Esophagus muscularis mucosa (tissue), 4 donors: ENCODE results near the gene RIPOR2. TPM values are rescaled to one million over a fixed set of nuclear protein-coding genes. Genes with fewer than 3 reads are reported as not detected.

Source experiments
- DNase-seq: peaks from one replicate; pipeline ENCODE4 v3.0.0-alpha.2; 2017; ENCODE audit errors: extremely low spot score
- H3K27ac ChIP-seq, 4 donors: fragments of 200-600 bp; sonication (generic); replicated peaks in 1 of 4; 1 replicate in 3 of 4; 2 replicates in 1 of 4; pipeline ENCODE4 v1.5.1; 2016 to 2019; ENCODE audit warnings: mild to moderate bottlenecking in 1 of 4
- H3K27me3 ChIP-seq, 4 donors: fragments of 200-600 bp; sonication (generic); one replicate each; pipeline versions ENCODE4 v1.5.1 to v1.6.0; 2016 to 2019
- H3K36me3 ChIP-seq, 4 donors: fragments of 200-600 bp; sonication (generic); one replicate each; pipeline ENCODE4 v1.5.1; 2016 to 2019
- H3K4me1 ChIP-seq, 4 donors: fragments of 200-600 bp; sonication (generic); one replicate each; pipeline ENCODE4 v1.5.1; 2016 to 2019
- H3K4me3 ChIP-seq, 4 donors: fragments of 200-600 bp; sonication (generic); 1 replicate in 2 of 4; 2 replicates in 2 of 4; pipeline ENCODE4 v1.5.1; 2016 to 2019; ENCODE audit warnings: mild to moderate bottlenecking in 4 of 4, moderate library complexity in 1 of 4
- H3K9me3 ChIP-seq, 4 donors: fragments of 200-600 bp; sonication (generic); 1 replicate in 3 of 4; 2 replicates in 1 of 4; pipeline ENCODE4 v1.5.1; 2016 to 2019
- EP300 ChIP-seq: sonication (generic); formaldehyde crosslinking; IDR thresholded peaks from one replicate; pipeline ENCODE4 v1.6.1; 2017; ENCODE audit warnings: antibody characterized with exemption
- POLR2A ChIP-seq: fragments of 450-650 bp; IDR thresholded peaks from one replicate; pipeline ENCODE4 v1.6.1; 2017; ENCODE audit warnings: antibody characterized with exemption, moderate library complexity, mild to moderate bottlenecking, low read depth
- POLR2AphosphoS5 ChIP-seq, 2 donors: sonication (generic); formaldehyde crosslinking; IDR thresholded peaks; one replicate each; pipeline ENCODE4 v1.6.1; 2017; ENCODE audit warnings: antibody characterized with exemption in 2 of 2
- WGBS: methylation state at CpG from one replicate; pipeline ENCODE4 v1.1.5; 2018; 5-methylcytosine and 5-hydroxymethylcytosine counted together
- intact Hi-C: fragments of 100-400 bp; cut with DNase I; formaldehyde crosslinking; loops from one replicate; pipeline ENCODE4 v1.15.1; 2023
- total RNA-seq, 4 donors: library from RNA; depleted of rRNA; stranded (reverse); fragments of >200 nt; gene quantifications; one replicate each; pipeline versions ENCODE4 v1.1.0 to v1.2.1, GENCODE V29; 2016
- TF ChIP-seq, protein P1 (sequence below), 3 experiments: fragments of 200-600 bp in 2 of 3; fragments of 450-650 bp in 1 of 3; sonication (generic) in 2 of 3; IDR thresholded peaks; one replicate each; pipeline ENCODE4 v1.5.1; 2017 to 2019; ENCODE audit warnings: antibody characterized with exemption in 3 of 3, mild to moderate bottlenecking in 2 of 3, moderate library complexity in 1 of 3

The RIPOR2 gene
- total RNA-seq, 4 donors from 2014 or later = 2.6 to 14.4 (median 5.1) TPM

DNA sequence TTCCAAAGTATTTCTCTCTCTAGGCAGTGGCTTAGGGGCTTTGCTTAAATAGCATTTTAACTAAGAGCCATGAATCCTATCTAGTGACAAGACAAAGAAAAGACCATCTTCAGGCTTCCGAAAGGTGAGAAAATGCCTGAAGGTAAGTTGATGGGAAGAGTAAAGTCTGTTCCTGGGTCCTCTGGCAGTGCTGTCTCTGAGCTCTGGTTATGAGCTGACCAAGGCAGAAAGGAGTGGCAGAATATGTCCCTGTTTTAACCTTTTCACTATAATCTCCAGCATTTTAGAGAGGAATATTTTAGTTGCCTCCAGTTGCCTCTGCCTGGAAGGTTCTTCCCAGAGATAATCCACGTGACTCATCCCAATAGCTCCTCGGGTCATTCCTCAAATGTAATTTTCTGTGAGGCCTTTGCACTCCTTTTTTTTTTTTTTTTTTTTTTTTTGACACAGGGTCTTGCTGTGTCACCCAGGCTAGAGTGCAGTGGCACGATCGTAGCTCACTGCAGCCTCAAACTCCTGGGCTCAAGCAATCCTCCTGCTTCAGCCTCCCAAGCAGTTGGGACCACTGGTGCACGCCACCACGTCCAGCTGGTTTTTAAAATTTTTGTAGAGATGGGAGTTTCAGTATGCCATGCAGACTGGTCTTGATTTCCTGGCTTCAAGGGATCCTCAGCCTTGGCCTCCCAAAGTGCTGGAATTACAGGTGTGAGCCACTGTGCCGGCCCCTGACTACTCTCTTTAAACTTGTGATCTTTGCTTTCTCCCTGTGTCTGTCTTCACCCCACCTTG, 133.3 kb downstream of the RIPOR2 start:
- no peak for DNase-seq
- 92% methylated on average over 8 of the region's 8 CpGs for WGBS
- Histone ChIP-seq H3K36me3 (peaks cover 0 to 6% (median under 1%) of the 10 kb centered on the region in 4 donors), H3K27me3 (no peaks in the 10 kb centered on the region), H3K4me1 (peaks cover 0 to 9% (median 0%) of the 10 kb centered on the region in 4 donors), H3K9me3 (no peaks in the 10 kb centered on the region), H3K4me3 (no peak overlapping the region), H3K27ac (no peak overlapping the region)
- TF ChIP-seq, protein P1, sequence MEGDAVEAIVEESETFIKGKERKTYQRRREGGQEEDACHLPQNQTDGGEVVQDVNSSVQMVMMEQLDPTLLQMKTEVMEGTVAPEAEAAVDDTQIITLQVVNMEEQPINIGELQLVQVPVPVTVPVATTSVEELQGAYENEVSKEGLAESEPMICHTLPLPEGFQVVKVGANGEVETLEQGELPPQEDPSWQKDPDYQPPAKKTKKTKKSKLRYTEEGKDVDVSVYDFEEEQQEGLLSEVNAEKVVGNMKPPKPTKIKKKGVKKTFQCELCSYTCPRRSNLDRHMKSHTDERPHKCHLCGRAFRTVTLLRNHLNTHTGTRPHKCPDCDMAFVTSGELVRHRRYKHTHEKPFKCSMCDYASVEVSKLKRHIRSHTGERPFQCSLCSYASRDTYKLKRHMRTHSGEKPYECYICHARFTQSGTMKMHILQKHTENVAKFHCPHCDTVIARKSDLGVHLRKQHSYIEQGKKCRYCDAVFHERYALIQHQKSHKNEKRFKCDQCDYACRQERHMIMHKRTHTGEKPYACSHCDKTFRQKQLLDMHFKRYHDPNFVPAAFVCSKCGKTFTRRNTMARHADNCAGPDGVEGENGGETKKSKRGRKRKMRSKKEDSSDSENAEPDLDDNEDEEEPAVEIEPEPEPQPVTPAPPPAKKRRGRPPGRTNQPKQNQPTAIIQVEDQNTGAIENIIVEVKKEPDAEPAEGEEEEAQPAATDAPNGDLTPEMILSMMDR (IDR thresholded peaks at IDR 0.05) = no peak
- TF ChIP-seq EP300 (no peak), POLR2AphosphoS5 (IDR thresholded peaks at IDR 0.05) (no peak), POLR2A (no peak)
- intact Hi-C loops = no loop called here

DNA sequence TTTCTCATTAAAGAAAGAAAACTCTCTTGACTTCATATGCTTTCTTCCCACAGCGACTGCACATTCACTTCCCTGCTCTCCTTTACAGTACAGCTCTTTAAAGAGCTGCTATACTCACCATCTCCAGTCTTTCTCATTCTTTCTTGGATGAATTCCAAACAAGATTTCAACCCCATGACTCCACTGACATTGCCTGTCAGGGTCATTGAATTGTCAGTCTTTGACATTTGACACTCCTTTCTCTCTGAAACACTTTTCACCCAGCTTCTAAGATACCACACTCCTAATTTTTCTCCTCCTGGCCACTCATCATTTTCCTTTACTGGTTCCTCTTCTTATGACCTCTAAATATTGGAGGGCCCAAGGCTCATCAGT, 136.2 kb downstream of the RIPOR2 start:
- TF ChIP-seq, protein P1 (IDR thresholded peaks at IDR 0.05) = no peak
- TF ChIP-seq POLR2A (no peak), EP300 (no peak), POLR2AphosphoS5 (IDR thresholded peaks at IDR 0.05) (no peak)
- Histone ChIP-seq H3K9me3 (no peaks in the 10 kb centered on the region), H3K4me1 (peaks cover 0 to 9% (median 0%) of the 10 kb centered on the region in 4 donors), H3K4me3 (no peak overlapping the region), H3K27ac (no peak overlapping the region), H3K36me3 (no peaks in the 10 kb centered on the region), H3K27me3 (no peaks in the 10 kb centered on the region)
- intact Hi-C loops = no loop called here
- DNase-seq = no peak
- 92% methylated on average over 1 of the region's 1 CpG for WGBS

DNA sequence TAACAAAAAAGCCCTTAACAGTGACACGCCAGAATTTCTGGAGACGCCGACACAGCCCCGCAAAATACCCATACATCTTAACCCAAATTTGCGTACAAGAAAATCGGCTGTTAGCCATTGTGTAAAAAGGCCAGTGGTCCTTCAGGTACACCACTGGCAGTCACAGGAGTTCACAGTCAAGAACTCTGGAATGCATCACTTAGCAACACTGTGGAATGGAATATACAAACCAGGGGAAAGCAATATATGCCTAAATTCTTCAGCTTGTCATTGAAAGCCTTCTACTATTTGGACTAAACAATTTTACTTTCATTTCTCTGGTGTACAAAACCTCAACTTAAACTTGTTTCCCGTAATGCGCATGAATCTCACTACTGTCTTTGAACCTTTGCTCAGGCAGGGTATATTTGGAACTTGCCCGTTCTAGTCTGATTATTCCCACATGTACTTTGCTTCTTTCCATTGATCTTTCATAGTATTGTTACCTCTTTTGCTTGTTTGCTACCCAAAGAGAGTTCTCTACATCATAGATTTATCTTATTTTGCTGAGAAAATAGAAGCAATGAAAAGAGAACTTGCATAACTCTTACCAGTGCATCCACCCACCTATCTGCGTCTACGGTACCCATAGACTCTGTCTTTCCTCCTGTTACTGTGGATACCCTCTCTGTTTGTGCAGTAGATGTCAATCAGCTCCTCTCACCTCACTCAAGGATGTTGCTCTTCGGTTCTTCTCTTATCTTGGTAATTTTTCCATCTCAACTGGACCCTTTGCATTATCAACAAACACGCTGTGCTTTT, 136.8 kb downstream of the RIPOR2 start, which contains the start of gene ARMH2:
Gene ARMH2, minus strand, starts transcription at position 178 of the 801 bp plus-strand sequence. Its CDS starts 60 bp downstream, at position 118.
- WGBS = 86% methylated on average over 13 of the region's 13 CpGs
- TF ChIP-seq POLR2AphosphoS5 (IDR thresholded peaks at IDR 0.05) (no peak), EP300 (no peak), POLR2A (no peak)
- TF ChIP-seq, protein P1 (IDR thresholded peaks at IDR 0.05) = no peak
- Histone ChIP-seq H3K27ac (no peak within 1 kb of the TSS), H3K4me3 (no peak within 1 kb of the TSS), H3K4me1 (peaks cover 0 to 9% (median 0%) of the 10 kb centered on the region in 4 donors), H3K36me3 (no peaks in the 10 kb centered on the region), H3K27me3 (no peaks in the 10 kb centered on the region), H3K9me3 (no peaks in the 10 kb centered on the region)
- intact Hi-C loops = no loop called here
- no peak for DNase-seq

DNA sequence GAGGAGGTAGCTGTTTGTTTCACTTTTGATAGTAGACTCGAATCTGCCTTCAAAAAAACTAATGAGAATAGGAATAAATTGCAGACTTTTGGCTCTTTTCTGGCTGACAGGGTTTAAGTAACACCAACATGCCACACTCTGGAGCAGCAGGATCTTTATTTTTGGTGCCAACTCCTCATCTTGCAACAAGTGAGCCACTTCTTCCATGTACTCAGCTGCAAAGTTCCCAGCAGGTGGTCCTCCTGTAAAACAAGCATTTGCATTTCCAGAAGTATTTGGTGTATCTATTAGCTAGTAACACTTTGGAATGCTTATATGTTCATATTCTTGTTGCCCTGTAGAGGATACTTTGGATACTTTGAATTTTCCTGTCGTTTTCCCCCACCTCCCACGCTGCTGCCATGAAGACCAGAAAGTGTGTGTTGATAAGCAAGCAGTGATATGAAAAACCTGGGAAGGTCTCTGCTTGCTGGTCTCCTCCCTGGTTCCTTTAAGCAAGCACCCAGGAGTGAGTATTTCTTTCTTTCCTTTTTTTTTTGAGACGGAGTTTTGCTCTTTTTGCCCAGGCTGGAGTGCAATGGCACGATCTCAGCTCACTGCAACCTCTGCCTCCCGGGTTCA, 138.1 kb downstream of the RIPOR2 start:
- no peak overlapping the region for H3K4me3 ChIP-seq

More for the DNA sequence above, 138.1 kb downstream of the RIPOR2 start:
- H3K27ac ChIP-seq = no peak overlapping the region
- H3K27me3 ChIP-seq = no peaks in the 10 kb centered on the region
- TF ChIP-seq POLR2A (no peak), POLR2AphosphoS5 (IDR thresholded peaks at IDR 0.05) (no peak), EP300 (no peak)
- TF ChIP-seq, protein P1 (IDR thresholded peaks at IDR 0.05) = no peak
- H3K4me1 ChIP-seq = peaks cover 0 to 9% (median 0%) of the 10 kb centered on the region in 4 donors
- 80% methylated on average over 6 of the region's 6 CpGs for WGBS
- no peak for DNase-seq
- no peaks in the 10 kb centered on the region for H3K36me3 ChIP-seq
- H3K9me3 ChIP-seq = no peaks in the 10 kb centered on the region
- intact Hi-C loops = no loop called here
